Right renal cortex interstitium (tissue), 3 donors: Measurements from ENCODE around the gene SKAP1. TPM values are rescaled to one million over a fixed set of nuclear protein-coding genes. Genes with fewer than 3 reads are reported as not detected.

ENCODE experiments used
- DNase-seq, 3 donors: peaks; one replicate each; pipeline ENCODE4 v3.0.0-alpha.2; 2013; ENCODE audit warnings: low read depth in 3 of 3, low spot score in 2 of 3
- polyA plus RNA-seq, 3 donors: library from polyadenylated mRNA; unstranded; fragments of 120-200 nt; gene quantifications; one replicate each; pipeline ENCODE4 v1.2.1, GENCODE V29; 2013; ENCODE audit not compliant: insufficient read length in 3 of 3

SKAP1 gene
- polyA plus RNA-seq: 10 to 100 TPM; 12.0 to 13.6 (median 13.0) TPM

GRCh38 chr17:48429638-48430586 lies at the start of gene SKAP1:
TSS of gene SKAP1 (minus strand) at chr17:48430214.
- DNase-seq: no peak

DNA sequence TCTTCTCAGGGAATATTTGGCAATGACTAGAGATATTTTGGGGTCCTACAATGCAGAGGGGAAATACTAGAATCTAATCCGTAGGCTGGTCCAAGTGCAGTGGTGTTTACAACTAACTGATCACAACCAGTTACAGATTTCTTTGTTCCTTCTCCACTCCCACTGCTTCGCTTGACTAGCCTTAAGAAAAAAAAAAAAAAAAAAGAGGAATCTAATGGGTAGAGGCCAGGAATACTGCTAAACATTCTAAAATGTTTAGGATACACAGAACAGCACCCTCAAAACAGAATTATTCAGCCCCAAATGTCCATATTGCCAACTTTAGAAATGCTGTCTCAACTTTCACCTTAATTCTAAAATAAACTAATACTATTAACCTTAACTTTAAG lies 49.0 kb upstream of the SKAP1 start:
- no peak for DNase-seq

DNA sequence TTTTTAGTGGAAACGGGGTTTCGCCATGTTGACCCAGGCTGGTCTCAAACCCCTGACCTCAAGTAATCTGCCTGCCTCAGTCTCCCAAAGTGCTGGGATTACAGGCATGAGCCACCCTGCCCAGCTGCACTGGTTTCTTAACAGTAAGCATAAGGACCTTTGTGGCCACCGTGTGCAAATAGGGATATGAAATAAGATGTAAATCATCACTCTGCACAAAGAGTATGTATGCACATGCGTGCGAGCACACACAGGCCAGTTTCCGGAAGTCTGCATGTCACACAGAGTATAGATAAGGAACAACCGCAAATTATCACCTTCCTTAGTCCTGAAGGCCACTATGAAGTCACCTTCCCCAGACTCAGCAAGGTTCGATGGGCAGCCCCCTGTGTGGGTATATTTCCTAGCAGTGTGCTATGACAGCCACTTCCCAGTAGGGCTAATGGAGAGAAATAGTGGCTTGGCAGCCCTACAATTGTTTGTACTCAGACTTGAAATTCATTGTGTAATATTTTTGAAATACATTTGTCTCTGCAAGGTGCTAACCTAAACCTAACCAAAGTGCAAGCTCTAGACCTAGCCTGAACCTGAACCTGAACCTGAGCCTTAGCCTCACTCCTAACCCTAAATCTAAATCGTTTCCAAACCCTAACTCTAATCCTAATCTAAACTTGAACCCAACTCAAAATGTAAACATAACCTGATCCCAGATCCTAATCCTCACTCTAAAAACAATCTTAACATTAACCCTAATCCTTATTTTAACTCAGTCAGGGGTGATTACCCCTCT lies 48.4 kb upstream of the SKAP1 start:
- no peak for DNase-seq

DNA sequence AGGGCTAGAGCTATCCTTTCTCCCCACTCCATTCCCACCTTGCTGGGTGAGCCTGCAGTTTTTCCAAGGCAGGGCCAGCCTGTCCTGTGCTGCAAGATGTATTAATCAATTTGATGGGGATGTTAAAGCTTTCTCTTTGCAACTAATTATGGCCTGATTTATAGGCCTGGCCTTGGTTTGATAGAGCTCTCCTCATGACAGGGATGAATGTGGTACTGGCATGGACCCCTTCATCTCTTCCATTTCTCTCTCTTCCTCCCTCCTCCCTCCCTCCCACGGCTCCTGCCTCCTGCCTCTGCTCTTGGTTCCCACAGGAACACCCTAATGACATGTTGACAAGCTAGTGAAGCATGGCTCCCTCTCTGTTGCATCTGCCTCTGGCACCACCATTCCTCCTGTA lies 47.2 kb upstream of the SKAP1 start:
- DNase-seq: no peak

DNA sequence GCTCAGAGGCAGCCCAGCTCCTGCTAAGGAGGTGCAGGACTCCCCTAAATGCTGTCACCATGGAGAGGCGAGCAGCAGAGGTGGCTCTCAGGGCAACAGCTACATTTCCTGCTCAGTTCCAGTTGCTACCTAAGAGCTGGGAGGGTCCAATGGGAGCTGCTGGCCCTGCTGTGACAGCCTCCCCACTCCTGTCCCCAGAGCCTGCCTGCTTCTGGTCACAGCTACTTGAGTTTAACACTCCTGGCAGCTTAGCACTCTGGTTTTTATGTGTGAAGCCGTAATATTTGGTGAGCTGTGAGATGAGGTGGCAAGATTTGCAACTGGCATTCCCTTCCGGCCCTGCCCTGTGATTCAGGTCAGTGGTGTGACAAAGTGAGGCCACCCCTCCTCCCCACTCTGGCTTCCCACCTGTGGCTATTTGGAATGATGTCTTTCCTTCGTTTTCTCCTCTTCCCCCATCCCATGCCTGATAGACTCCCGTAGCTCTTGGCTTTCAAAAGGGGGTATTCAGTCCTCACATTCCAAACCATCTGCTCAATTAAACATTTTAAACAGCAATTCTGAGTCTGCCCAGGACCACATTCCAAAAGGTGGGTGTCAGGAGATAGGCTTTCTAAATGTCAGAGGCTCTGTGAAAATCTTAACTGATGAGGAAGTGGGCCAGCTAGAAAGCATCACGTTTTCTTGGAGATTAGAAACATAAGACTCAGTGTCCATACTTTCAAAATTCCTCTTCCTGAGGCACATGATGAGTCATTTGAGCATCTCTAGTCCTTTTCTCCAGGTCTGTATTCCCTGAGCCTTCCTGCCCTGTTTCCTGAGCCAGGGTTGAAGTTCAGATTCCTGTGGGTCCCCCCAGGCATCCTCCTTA lies 42.6 kb upstream of the SKAP1 start:
- peak in 1 of 3 donors; percentile 82 for DNase-seq

- no peak for DNase-seq
Measured at GRCh38 chr17:48471817-48472410, 41.9 kb upstream of the SKAP1 start.

DNA sequence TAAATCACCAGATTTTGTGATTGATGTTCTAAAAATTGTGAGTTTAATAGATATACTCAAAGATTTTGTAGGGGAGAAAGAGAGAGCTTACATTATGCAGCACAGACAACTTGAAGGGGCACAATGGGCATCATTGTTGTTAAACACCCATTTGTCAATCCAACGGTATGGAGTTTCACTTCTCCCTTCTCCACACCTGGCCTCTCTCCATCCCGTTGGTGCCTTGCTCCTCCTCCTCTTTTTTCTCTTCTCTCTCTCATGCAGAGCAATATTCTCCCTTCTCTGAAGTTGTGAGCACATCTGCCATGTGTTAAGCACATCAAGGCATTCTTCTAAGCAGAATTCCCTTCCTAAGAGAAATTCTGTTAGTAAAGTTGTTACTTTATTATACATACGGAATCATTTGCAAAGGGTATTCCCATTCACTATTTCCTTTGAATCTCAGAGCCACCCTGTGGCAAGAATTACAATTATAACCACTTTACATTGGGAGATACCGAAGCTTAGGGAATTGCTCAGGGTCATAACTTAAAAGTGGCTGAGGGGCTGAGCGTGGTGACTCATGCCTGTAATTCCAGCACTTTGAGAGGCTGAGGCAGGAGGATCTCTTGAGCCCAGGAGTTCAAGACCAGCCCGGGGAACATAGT lies 40.5 kb upstream of the SKAP1 start:
- DNase-seq: no peak

- DNase-seq: no peak
Measured at GRCh38 chr17:48469227-48469626, 39.2 kb upstream of the SKAP1 start.

DNA sequence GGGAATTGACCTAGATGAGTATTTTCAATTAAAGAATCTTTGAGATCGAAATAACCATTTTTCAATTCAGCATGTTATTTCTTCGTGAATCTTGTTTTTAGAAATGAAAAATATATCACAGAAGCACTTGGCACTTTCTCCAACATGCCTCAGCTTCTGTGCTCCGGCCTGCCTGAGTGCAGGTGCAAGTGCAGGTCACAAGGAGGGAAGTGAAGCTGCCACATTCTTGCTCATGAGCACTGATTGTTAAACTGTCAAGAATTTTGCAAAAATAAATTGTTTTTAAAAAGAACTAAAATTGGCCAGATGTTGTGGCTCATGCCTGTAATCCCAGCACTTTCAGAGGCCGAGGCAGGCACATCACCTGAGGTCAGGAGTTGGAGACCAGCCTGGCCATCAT lies 38.3 kb upstream of the SKAP1 start:
- DNase-seq: no peak

- DNase-seq: no peak
Measured at GRCh38 chr17:48465884-48466283, 35.9 kb upstream of the SKAP1 start.

DNA sequence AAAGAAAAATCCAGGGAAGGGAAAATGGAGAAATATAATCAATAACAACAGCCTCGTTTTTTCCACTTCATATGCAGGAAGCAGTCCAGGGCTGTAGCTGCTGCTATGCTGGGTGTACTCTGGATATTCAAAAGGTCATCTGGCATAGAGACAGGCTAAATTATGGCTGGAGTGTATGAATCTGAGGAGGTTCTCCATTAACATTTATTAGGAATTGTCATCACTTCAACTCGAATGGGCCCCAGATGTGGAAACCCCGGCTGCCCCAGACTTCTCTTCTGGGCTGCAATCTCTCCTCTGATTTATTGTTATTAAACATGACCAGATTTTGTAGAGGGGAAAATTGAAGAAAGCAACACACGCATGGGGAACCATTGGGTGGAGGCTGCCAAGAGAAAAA lies 33.5 kb upstream of the SKAP1 start:
- no peak for DNase-seq

DNA sequence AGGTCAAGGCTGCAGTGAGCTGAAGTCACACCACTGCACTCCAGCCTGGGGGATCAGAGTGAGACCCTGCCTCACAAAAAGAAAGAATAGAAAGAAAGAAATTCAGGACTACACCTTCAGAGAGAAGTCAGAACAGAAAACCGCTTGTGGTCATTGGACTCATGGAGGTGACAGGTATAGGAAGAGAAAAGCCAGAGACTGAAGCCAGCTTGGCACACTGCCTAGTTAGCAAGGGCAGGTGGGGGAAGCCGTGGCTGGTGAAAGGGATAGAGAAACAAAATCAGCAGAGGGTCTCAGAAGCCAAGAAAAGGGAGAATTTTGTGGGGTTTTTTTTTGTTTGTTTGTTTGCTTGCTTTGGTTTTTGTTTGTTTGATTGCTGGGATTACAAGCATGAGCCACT lies 32.9 kb upstream of the SKAP1 start:
- DNase-seq: no peak

GRCh38 chr17:48460052-48460451 lies 30.0 kb upstream of the SKAP1 start:
- no peak for DNase-seq

DNA sequence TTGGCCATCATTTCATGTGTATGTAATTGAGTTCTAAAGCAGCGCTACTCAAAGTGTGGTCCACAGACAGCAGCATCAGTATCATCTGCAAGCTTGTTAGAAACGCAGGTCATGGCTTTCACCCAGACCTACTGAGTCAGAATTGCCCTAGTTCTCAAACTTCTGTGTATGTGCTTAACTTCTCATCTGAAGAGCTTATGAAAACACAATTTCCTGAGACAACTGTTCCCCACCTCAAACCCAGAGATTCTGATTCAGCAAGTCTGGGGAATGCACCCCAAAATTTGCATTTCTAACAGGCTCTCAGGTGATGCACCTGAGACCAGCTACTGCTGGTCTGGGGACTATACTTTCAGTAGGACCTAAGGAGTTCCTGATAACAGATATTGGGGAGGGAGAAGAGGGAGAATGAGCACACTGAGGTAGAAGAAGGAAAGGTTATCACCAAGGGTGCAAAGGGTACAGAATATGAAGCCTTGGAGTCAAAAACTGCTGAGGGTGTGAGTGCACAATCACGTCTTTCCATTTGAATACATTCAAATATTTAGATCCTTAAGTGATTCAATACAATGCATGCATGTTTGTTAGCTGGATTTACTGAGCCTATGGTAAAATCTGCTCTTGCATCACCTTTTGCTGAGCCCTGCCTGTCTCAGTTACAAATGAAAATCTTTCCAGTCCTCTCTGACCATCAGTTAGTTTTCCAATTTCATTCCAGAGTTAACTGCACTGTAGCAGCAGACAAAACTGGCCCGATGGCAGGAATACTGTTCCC lies 29.2 kb upstream of the SKAP1 start:
- DNase-seq: no peak

GRCh38 chr17:48457080-48457836 lies 27.2 kb upstream of the SKAP1 start:
- no peak for DNase-seq

- no peak for DNase-seq
Measured at GRCh38 chr17:48456589-48456988, 26.6 kb upstream of the SKAP1 start.

DNA sequence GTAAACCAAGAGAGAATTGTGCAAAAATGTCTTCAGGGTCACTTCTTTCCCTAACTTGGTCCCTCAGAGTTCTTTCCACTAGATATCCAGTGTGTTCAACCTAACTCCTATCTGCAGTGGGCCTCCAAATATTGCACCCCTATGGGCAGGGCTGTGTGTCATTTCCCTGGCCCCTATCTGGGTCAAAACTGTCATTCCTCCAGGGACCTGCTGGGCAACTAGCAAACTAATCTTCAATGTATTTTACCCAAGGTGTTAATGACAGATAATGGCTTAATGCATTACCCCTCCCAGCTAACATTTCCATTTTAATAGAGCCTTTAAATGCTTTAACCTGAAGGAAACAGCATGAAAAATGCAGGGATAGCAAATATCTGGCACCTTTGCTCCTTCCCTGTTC lies 25.8 kb upstream of the SKAP1 start:
- no peak for DNase-seq

DNA sequence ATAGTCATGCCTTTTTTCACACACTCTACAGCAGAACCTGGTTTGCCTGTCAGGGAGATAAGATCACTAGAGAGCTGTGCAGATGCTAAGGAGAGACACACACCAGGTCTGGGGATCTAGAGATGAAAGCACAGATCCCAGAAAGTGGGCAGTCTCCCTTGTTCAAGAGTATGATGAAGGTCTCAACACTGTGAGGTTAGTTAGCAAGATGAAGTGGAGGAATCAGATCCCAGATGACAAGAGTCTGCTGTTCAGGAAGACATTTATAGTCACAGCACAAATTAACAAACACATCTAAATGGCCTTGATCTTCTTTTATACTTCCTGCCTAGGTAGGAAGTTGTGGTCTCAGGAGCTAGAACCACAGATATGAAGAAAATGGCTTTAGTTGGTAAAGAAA lies 23.4 kb upstream of the SKAP1 start:
- DNase-seq: no peak
